HG02571 (cell line): ENCODE results near the gene VSIR.

Source experiments
- ATAC-seq: cut with Tn5 transposase; IDR thresholded peaks from one replicate; pipeline ENCODE4 v1.9.1; 2021; ENCODE audit warnings: mild to moderate bottlenecking, moderate library complexity; ENCODE audit not compliant: unreplicated experiment

Gene VSIR

DNA sequence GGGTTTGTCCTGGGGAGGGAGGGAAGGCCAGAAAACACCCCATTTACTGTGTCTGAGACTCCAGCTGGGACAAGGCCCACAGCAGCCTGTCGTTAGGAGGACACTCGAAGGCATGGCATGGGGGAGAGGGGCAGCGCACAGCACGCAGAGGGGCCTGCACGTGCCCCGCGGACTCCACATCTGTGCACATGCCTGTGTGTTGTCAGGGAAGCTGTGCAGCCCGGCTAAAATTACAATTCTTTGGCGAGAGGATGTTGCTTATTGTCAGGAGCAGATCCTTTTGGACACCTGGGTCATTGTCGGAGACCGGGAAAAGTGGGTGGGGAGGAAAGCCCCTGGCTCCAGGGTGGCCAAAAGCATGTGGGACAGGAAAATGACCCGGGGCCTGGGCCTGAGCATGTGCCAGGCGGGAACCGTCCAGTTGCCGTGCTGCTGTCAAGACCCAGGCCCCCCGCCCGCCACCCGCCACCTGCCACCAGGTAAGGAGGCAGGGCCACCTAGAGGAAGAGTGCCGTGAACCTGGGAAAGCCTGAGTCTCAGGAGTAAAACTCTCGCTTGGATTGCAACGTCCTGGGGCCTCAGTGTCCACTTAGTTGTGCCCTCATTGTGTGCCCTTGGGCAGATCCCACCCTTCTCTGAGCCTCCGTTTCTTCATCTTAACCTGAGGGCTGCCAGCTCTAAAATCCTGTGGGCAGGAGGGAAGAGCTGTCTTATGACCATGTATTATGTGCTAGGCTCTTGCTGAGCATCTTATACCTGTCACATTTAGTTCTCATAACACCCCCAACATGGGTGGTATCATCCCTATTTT lies 7.2 kb downstream of the VSIR start:
- no peak for ATAC-seq

DNA sequence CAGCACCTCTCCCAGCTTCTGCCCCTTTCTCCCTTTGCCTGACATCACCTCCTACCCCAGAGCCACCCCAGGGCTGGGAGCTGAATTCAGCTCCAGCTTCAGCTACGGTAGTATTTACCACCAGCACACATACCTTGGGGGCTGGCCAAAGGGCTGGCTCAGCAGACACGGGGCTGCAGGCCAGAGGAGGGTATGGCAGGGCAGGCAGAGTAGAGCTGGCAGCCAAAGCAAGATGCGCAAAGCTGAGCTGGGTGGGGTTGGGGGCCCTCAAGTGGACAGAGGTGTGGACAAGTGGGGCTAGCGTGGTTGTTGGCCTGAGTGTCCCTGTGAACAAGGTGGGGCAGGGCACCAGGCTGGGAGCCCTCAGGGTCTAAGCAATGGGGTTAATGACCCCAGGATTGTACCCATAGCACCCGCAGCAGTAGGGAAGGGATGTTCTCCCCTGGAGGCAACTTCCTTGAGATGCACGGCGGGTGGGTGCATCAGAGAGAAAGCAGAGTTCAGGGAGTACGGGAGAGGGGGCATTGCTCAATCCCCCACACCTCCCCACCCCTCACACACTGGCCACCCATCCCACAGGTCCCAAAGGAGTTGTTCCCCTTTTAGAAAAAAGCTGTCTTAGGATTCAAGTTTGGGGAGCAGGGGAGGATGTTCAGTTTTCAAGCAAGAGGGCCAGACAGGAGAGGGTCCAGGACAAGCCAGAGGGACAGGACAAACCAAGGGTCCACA lies 8.0 kb downstream of the VSIR start:
- ATAC-seq = no peak

DNA sequence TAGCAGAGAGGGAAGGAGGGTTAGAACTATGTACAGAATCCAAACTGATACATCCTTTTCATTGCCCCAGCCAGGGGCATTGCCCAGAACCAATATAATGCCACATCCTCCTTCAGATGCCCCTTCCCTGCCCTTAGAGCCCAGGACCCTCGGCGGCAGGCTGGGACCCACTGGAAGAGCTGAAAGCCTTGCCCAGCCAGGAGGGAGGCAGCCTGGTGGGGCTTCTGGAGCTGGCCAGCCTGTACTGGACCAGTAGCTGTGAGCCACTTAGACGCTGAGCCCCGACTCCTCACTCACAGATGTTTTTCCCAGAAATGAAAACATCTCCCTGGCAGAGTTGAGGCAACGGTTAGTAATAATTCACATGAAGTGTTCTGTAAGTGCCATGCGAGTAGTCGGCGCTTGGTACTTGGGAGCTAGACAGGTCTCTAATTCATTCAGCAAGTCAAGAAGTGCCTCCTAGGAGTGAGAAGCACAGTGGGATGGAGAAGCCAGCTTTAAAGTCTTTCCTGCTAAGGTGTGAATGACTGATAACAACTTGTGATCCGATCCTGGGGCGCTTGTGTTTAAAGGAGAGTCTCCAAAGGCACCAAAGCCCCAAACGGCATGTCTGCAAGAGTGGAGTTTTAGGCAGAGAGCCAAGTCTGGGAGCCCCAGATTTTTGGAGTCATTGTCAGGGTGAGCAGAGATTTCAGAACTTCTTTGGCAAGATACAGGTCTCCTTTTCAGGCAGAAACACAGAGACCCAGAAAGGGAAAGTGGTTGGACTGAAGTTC lies 9.8 kb downstream of the VSIR start:
- no peak for ATAC-seq

DNA sequence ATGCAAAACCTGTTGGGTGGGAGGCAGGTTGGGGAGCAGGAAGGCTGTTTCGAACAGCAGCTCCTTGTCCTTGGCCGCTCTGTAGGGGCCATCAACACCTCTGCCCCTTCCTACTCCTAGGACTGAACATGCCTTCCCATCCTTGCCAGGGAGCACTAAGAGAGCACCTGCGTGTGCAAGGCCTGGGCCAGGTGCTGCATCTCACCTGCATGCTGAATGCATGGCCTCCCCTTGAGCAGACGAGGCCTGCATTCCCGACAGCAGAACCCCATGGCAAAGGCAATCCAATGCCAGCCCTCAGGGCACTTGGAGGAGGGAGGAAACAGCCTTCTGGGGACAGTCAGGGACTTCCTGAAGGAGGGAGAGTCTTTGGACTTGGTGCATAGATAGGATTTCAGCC lies 11.0 kb downstream of the VSIR start:
- no peak for ATAC-seq

DNA sequence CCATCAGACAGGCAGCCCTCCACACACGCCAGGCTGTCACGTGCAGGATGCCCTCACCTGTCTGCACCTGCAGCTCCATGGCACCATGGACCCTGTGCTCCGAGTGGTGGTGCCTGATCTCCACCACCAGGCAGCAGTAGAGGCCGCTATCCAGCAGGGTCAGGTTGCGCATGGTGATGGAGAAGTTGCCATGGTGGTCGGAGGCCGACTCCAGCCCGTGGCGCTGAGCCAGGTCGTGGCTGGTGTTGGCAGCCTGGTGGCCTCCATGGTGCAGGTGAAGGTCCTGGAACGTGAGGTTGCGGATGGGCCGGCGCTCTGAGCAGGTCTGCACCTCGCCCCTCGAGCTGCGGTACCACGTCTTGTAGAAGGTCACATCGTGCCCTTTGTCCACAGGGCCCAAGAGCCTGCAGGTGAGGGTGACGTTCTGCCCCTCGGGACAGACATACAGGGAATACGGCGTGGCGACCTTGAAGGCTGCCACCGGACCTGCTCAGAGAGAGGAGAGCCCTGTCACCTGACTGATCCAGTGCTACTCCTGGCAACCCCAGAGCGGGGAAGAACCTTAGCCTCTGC lies 11.7 kb downstream of the VSIR start:
- no peak for ATAC-seq

DNA sequence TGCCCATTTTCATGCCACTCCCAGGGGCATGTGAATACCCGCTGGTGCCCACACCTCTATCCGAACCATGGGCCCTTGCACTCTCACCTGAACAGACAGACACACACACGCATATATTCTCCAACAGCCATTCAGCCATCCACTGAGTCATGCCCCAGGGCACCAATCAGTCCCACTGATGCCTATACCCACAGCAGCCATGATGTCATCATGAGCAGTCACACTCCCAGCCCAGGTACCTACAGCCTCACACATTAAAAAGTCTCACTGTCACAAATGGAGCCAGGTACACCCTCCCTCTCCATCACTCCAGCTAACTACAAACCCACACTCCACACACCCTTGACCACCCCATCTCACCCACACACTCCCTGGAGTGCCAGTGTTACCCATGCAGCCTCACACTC lies 12.2 kb downstream of the VSIR start:
- no peak for ATAC-seq

DNA sequence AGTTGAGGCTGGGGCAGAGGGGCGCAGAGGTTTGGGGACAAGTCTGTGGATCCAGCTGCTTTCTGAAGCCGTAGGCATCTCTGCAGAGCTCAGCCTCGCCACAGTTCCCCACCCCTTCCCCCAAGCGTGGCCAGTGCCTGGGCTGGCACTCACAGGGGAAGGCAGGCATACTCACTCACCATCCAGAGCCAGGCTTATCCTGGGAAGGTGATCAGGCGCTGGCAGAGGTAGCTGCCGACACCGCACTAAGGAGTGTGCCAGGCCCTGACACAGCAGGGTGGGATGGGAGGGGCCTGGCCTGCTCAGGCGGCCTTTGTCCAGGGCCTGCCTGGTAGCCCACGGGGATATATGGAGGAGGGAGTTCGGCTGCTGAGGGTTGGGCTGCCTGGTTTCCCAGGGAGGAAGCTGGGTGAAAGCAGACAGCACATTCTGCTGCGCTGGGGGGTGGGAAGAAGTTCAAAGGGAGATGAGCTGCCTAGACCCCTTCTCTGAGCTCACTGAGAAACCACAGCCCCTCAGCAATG lies 15.9 kb downstream of the VSIR start:
- ATAC-seq = no peak

DNA sequence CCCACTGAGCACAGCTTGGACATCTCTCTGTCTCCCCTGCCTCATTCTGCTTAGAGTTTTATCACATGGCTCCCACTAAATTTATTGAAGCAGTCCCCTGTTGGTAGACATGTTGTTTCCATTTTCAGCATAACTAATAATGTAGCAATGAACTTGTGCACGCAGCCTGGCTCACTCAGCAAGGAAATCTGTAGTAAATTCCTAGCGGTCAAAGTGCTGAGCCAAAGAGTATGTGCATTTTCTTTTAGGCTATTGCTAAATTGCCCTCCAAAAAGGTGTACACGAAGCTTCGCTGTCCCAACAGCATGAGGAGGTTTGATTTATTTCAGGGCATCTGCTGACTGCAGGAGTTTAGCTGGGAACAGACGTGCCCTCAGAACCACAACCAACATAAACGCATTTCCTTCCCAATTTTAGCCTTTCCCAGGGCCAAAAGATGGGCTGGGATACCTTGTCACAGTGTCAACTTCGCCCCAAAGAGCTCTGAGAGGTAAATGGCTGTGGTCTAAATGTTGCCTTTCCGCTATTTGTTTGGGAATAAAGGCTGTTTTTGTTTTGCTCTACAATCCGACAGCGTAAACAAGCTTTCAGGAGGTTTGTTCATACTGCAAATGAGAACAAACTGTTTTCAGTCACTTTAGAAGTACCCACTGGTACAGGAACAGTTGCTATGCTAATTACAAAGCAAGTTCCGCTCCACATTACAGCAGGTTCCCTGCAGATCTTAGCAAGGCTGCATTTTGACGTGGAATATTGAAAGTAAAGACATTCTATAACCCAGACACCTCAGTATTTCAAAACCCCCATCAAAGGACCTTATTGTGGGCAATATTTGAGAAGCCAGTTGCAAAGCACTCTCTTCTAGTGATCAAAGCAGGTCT lies 16.8 kb downstream of the VSIR start:
- no peak for ATAC-seq

DNA sequence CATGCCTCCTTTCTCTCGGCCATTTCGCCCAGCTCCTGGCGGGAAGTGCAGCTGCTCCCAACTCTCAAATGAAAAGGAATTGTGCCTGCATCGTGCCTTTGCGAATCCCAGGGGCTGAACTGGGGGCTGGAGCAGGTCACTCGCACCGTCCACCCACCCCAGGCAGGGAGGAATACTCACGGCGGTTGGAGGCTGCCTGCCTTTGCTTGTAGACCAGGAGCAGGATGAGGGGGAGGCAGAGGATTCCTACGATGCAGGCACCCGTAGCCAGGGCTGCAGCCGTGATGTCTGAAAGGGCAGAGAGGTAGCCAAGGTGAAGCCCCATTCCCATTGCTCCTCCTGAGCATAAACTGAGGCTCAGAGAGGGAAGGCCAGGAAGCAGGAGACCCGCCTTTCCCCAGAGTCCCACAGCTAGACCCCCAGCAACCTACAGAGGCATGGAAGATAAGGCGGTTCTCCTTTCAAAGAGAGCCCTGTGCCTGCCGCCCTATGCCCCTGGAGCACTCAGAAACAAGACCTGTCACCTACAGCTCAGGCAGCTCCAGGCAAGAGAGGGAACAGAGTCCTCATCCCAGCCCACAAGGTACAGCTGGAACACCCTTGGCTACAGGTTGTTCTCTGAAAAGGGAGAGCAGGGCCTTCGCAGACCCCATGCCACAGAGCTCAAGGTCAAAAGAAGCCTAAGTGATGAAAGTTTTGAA lies 18.0 kb downstream of the VSIR start:
- ATAC-seq = no peak

DNA sequence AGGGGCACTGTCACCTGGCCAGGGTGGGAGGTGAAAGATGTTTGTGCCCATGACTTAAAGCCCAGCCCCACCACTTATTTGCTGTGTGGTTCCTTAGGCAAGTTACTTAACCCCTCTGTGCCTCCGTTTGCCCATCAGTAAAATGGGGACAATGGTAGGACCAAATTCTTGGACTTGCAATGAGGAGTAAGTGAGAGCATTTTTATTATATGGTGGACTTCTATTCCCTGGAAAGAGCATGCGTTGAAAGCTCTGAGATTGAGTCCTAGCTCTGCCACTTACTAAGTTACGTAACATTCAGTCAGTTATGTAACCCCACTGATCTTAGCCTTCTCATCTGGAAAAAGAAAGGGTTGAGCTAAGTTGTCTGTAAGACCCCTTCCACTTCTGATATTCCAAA lies 18.8 kb downstream of the VSIR start:
- ATAC-seq = no peak

DNA sequence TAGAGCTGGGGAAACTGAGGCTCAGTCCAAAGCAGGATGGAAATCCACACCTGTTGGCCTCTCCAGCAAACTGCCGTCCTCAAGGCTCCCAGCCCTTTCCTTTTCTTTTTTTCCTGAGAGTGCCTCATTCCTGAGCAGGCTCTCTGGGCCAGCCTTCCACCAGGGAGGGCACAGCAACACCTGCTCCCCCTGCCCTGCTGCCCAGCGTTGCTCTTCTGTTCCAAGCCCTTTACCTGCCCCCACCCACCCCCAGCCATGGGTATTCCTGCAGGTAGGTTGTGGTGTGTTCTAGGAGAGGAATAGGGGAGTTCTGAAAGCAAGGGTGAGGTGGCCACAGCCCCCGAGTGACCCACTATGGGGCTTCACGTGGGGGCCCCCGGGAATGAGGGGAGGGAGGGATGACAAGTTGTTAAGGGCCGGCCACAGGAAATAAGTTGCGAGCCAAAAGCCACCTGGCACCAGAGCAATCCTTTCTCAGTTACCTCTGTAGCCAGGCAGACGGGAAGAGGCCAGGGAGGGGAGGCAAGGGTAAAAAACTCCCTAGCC lies 19.3 kb downstream of the VSIR start:
- no peak for ATAC-seq

DNA sequence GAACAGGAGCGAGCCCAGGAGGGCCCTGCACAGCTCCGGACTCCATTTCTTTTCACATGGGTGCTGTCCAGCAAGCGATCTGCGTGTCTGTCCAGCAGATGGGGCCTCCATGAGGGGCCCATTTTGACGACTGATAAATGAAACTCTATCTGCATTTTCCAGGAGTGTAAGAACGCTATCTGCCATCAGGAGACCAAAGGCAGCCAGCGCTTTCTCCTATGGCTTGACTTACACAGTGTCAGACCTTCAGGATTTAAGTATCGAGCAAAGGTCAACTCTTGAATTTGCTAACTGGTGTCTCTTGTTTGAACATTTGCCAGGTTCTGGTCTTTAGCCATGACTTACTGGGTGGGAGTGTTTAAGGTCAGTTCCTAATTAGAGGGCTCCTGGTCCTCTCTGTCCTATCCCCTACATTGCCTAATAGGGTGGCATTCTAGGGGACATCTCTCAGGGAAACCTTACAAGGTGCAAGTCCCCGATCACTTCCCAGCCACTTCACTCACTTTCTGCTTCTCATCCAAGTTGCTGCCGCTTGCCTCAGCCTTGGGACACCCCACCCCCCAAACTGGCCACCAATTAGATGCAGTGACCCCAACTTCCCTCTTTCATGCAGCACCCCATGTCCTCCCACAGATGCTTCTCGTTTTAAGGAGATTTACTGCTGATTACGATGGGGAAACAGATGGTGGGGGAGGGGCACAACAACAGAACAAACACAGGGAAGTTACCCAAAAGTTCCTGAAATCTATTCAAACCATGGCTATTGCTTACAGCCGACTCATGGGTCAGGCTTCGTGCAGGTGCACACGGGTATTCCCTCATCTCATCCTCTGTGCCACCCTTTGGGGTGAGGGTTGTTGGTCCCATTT lies 20.0 kb downstream of the VSIR start:
- ATAC-seq = no peak

DNA sequence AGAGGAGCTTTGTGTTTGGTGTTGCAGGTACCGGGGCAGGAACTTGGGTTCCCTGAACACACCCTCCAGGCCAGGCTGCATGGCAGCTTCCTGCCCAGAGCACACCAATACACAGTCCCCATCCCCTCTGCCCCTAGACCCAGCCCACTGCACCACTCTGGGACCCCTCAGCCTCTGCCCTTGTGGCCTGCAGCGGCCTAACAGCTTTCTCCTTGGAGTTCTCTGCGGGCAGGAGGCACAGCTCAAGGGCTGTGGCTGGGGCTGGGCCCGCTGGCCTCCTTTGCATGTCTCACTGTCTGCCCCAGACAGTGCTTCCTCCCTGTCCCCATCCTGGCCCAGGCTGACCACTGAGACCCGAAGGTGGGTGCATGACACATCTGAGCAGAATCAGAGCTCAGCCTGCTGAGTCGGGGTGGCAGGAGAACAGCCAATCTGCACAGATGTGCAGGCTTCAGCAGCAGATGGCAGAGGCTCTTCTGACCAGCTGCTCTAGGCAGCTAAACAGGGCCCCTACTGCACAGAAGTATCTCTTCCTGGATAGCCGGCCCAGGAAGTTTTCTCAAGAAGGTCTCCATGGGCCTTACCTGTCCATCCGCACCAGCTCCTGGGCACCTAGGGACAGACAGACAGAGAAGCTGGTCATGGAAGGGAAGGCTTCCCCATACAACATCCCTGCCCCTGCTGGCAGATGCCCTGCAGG lies 20.8 kb downstream of the VSIR start:
- no peak for ATAC-seq

DNA sequence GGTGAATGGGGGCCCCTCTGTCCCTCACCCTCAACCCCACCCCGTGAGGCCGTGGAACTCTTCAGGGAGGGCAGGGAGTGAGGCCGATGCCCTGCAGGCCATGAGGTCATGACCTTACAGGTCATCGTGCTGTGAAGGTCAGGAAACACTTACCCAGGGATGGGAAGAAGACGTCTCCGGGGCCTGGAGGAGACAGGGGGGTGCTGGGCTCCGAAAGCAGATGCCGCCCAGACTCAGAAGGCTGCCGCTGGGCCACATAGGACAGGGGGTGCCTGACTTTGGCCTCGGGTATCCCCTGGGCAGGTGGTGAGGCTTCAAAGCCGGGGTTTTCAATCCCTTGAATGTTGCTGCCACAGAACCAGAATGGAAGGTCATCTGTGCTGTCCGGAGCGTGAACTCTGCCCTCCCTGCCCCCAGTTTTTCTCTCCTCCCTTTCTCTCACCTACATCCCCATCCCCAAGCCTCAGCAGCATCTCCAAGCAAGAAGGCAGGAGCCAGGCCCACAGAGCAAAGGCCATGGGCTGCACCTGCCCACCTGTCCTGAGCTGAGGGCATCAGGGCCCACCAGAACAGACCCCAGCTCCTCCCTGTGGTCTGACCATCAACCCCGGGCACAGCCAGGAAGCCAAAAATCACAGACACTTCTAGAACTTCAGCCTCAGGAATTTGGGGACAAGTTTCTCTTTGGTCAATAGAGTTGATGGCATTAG lies 21.6 kb downstream of the VSIR start:
- ATAC-seq = no peak

DNA sequence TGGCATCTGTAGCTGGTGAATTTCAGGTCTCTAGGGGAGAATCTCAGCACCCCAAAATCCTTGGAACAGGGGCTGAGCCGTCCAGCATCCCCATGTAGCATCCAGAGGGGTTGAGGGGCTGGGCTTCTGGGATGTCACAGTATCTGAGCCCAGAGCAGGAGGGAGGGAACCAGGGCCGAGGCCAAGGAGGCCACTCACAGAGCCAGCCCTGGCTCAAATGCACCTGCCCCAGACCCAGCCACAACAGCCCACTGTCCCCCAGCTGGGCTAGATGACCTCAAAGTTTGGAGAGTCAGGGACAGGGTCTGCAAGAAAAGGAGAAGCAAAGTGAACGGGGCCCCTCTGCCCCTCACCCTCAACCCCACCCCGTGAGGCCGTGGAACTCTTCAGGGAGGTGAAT lies 22.3 kb downstream of the VSIR start:
- no peak for ATAC-seq

DNA sequence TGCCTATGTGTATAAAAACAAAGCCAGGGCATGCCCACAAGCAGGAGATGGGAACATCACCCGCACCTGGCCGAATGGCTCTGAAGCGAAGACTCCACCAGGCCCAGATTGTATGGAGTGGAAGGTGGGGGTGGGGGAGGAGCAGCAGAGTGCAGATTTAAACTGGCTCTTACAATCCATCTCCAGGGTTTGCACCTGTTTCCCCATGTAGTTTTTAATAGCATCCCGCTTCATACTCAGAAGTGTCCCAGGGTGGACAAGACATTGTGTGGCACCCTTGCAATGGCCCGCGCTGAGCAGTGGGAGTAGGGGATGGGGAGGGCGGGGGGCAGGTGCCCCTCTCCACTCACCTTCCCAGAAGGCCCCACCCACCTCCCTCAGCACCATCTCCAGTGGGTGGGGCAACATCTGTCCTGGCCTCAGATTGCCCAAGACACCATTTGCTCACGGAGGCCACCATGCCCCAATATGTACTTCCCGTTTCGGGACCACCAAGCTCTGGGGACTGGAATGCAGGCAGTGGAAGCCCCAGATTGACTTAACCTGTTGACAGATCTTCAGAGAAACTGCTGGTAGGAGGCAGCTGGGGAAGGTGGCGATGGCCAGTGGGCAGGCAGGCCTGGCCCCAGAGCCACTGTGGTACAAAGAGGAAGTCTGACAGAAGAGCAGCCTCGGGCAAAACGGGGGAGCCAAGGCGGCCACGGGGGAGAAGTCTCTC lies 23.0 kb downstream of the VSIR start:
- ATAC-seq = no peak
